Stimulated activated CD8-positive, alpha-beta memory T cell treated with anti-CD3 and anti-CD28 coated beads, Interleukin-2, amount 100 ng/mL, for 48 hours (primary cell): ENCODE data around the gene FARP2.
"Not testable (repeated sequence)": the region's sequence is repeated elsewhere in the genome, so short reads cannot be mapped to it uniquely, and the experiment has no call there.

Source experiments
- DNase-seq, 2 donors: peaks; one replicate each; pipeline ENCODE4 v3.0.0-alpha.2; 2020; ENCODE audit warnings: low read depth in 2 of 2

The FARP2 gene

DNA sequence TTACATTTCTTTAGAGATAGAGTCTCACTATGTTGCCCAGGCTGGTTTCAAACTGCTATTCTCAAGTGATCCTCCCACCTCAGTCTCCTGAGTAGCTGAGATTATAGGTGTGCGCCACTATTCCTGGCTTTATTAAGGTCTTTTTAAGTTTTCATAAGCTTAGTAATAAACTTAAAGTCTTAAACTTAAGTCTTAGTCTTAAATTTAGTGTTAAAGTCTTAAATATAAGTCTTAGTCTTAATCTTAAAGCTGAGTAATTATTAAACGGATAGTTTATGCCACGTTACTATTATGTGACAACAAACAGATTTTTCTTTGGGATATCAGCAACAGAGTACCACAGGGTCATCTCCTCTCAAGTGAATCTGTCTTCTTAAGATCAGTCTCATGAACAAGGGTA is 12.6 kb downstream of the FARP2 start:
- DNase-seq = no peak

DNA sequence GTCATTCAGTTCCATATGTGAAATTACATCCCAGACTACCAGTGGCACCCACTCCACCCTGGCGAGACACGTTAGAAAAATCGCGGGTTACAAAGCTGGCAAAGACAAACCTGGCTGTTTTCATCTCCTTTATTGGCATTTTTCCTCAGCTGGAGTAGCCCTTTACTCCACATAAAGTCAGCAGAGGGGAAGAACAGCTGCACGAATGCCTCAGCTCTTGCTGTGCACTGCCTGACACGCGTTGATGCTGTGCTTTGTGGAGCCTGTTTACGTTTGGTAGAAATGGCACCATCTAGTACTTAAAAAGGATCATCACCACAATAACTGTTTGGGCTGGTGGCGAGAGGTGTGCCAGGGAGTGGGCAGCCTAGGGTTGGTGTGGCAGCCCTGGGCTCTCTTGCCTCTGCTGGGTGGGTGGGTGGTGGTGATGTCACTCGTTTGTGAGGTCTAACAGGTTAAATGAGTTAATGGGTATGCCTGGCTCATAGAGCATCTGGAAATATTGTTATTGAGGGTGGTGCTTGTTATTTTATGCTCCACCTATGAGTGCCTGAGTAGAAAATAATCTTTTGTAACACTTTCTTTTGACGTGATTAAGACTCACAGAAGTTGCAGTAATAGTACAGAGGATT is 16.4 kb downstream of the FARP2 start:
- no peak for DNase-seq

DNA sequence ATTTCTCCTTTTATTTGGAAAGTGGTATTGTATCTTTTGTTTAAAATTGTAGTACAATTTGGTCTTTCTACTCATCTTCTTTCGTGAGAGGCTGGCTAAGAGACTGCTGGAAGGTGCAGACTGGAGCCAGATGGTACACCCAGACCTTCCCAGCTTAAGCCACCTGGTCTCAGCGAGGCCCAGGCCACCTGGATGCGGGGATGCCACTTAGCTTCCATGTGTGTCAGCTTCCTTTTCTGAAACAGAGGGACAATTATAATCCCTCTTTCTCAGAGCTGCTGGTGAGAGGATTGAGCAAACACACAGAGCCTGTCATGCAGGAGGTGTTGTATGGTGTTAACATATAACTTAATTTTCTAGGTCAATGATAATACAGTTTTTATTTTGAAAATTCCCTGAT is 17.4 kb downstream of the FARP2 start:
- DNase-seq = no peak

DNA sequence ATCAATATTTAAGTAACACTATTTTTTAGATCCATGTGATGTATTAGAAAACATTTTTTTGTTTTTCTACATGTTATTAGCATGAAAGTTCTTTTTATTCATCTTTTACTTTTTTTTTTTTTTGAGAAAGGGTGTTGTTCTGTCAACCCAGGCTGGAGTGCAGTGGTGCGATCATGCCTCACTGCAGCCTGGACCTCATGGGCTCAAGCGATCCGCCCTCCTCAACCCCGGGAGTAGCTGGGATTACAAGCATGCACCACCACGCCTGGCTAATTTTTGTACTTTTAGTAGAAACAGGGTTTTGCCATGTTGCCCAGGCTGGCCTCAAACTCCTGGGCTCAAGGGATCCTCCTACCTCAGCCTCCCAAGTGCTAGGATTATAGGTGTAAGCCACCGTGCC is 17.8 kb downstream of the FARP2 start:
- not testable (repeated sequence) for DNase-seq

DNA sequence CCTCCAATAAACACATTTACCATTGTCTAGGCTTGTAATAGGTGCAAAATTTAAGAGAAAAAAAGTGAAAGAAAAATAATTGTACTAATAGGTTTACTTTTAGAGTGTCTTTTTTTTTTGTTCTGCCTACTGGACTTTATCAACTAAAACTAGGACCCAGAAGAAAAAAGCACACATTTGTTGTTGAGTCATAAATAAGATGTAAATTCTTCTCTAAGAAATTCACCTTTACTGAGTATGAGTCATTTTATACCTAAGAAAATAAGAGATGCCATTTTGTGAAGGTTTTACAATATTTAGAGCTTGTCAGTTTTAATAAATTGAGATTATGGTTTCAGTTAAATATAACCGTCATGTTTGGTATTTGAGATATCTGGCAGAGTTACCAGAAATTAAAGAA is 19.2 kb downstream of the FARP2 start:
- DNase-seq = no peak

DNA sequence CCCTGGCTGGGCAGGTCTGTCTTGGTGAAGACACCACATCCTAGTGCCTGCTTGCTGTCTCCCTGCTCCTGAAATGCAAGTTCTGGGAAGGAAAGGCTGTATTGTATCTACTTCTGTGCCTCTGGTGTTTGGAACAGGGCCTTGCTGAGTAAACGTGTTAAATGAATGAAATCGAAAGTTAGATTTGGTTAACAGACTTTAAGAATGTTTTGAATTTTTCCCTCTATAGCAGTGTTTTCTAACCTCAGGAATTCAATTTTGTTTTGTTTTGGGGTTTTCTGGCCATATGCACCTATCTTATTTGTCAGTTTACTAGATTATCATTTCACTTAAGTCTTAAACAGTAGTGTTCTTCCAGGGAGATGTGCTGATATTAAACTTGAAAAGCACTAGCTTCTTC is 20.7 kb downstream of the FARP2 start:
- no peak for DNase-seq

DNA sequence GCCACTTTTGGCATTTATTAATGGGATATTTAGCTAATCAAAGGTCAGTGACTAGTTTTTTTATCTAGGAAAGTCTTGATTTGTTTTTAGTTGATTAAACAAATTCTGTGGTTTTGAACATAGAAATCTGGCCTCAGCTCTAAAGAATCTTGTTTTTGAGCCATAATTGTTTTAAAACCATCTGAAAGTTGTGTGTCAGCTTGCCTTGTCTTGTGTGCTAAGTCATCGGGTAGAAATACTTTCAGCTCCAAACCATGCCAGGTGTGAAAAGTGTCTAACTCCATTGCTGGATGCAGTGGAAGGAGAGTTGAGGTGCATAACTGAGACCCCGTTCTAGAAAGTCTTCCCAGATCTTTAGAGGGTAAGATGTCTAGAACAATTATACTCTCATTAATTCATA is 22.7 kb downstream of the FARP2 start:
- no peak for DNase-seq

DNA sequence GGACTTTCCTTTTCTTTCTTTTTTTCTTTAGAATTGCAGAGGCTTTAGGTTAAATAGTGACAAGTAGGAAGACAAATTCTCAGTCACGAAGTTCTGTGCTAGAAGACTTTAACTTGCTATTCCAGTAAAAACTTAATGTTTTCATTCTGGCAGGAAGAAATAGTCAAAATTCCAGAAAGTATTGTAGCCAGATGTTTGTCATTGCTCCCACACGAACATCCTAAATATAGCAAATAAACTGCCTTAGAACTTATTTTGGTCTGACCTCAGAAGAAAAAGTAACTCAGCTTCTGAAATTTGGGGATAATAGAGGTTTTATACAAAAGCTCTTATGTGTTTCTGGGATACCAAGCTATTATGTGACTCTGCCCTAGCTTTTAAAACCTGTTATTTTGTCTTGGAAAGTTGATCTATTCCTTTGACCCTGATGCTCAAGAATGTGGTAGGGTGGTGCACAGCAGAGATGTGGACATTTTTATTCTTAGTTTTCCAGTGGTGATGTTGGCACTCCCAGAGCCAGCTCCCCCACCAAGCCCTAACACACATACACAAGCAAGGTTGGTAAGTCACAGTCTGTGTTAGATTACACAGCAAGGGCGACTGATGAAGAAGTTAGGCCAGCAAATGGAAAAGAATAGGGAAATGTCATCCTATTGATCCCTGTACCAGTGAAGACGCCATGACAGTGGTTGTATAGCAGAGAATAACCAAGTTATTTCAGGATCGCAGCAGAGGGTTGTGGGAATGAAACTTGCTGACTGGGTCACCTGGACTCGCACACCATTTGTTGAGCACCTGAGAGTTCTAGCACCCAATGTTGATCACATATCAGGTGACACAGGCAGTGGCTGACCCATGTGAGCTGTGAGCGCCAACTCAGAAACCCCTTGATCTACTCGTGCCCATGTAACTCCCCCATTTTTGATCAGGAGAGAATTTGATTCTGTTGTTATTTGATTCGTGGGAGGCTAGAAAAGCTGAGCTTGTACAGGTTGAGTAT is 23.7 kb downstream of the FARP2 start:
- no peak for DNase-seq

DNA sequence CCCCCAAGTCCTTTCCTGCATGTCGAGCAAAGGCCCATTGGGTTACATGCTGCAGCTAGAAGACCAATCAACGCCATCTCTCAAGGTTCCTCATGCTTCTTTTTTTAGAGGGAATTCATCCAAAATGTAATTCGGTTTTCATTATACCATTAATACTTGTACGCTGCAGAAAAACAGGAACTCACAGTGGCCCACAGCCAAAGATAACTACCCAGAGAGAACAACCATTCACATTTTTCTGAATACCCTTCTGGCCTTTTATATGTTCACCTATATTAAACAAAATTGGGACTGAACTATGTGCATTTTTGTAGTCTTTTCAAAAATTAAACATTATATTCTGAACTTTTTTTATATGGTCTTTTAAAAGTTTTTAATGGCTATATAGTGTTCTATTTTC is 25.8 kb downstream of the FARP2 start:
- no peak for DNase-seq

DNA sequence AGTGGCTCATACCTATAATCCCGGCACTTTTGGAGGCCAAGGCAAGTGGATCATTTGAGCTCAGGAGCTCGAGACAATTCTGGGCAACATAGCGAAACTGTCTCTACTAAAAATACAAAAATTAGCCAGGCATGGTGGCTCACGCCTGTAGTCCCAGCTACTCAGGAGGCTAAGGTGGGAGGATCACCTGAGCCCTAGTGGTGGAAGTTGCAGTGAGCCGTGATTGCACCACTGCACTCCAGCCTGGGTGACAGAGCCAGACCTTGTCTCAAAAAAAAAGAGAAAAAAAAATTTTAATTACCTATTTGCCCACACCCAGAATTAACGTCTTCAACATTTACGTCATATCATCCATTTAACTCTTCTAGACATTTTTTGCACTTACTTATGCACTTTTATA is 29.4 kb downstream of the FARP2 start:
- DNase-seq = not testable (repeated sequence)

DNA sequence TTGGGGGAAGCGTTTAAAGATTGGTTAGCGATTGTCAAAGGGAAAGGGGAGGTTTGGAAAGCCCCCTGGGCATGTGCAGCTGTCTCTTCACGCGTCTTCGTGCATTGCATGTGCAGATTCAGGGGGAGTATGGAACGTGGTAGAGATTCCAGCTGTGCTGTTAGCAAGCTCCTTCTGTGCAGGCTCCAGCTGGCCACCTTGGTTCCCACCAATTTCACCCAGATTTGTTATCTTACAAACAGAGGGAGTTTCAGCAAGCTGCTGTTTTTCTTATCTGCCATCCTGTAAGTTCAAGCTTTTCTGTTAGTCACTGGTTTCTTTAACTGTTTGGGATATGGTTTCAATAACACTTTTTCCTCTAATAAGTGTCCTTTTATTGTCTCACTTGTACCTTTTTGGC is 30.4 kb downstream of the FARP2 start:
- DNase-seq = no peak

DNA sequence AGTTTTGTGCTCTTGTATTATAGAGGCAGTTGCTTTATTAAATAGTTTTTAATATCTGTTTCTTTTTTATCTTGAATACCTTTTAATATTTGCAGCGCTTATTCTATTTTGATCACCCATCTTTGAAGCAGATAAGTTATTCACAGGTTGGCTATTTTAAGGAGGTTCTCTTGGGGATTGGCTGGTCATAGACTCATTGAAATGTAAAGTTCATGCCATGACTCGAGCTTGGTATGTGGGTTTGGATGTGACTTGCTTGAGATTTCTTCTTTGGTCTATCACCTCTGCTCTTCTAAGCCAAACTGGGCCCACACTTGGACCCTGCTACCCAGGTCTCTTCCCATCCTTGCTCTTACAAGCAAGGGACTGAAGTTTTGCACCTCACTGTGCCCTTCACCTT is 33.6 kb downstream of the FARP2 start:
- no peak for DNase-seq

DNA sequence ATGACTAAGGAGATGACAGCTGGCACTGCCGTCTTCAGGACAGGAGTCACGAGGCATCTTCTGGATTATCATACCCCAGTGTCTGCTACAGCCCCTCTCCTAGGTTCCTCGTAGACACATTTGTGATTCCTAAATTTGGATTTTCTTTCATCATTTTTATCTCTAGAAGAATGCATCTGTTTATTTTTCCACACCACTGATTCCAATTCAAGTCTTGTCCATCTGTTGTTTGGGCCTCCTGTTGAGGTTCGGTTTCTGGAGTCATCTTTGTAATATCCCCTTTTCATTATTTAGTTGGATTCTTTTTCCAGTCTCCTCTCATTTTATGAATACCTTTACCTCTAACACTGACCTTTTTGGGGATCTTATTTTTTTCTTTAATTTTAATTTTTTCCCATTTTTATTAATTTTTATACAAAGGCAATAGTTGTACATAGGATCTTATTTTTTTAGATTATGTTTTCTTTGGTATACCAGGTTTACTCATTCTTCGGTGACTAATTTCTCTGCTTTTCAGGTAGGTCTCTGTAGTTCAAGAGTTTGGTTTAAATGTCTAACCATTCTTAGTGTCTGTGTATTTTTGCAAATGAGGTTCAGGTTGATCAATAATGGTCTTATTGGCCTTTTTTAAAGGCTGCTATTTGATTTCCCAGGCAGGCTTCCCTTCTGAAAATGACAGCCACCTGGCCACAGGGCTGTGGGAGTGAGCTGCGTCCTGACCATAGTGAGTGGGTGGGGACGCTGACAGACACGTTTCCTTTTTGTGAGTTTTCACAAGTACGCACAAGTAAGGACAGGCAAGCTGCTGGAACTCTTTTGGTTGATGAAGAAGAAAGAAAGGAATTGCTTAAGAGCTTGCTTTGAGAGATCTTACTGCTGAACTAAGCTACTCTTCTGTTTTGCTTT is 34.5 kb downstream of the FARP2 start:
- no peak for DNase-seq

DNA sequence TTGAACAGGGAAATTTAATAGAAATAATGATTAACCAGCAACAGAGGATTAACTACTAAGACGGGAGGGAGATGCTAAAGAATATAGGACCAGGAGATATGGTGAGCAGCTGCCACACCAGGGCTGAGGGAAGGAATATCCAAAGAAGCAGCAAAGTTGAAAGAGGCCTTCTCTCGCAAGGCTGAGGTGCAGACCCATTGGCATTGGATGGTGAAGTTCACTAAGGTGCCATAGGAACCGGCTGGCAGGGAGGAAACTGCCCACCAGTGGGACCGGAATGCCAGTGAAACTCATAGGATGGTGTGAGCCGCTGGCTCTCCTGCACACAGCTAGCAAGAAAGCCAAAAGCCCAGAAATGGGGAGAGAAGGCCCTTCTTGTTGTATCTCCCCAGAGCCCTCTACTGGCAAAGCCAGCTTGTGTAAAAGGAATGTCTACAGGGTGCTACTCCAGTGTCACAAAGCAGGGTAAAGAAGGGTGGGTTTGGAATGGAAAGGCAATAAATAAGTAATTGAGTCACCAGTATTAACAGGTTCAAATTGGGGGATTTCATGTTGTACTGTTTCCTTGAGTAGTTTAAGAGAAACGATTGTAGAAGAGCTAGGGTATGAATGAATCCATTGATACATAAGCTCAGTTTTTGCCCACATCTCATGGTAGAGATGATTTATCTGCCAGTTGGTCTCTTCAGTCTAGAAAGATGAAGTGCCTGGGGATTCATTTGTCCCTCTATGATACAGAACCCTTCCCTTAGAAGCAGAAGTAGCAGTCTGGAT is 36.0 kb downstream of the FARP2 start:
- DNase-seq = no peak

DNA sequence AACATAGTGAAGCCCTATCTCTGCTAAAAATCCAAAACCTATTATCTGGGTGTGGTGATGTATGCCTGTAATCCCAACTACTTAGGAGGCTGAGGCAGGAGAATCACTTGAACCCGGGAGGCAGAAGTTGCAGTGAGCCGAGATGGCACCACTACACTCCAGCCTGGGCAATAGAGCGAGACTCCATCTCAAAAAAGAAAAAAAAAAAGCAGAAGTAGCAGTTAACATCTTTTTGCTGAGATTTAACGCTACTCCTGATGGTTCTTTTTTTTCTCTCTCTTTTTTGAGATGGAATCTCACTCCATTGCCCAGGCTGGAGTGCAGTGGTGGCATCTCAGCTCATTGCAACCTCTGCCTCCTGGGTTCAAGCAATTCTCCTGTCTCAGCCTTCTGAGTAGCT is 36.7 kb downstream of the FARP2 start:
- not testable (repeated sequence) for DNase-seq

DNA sequence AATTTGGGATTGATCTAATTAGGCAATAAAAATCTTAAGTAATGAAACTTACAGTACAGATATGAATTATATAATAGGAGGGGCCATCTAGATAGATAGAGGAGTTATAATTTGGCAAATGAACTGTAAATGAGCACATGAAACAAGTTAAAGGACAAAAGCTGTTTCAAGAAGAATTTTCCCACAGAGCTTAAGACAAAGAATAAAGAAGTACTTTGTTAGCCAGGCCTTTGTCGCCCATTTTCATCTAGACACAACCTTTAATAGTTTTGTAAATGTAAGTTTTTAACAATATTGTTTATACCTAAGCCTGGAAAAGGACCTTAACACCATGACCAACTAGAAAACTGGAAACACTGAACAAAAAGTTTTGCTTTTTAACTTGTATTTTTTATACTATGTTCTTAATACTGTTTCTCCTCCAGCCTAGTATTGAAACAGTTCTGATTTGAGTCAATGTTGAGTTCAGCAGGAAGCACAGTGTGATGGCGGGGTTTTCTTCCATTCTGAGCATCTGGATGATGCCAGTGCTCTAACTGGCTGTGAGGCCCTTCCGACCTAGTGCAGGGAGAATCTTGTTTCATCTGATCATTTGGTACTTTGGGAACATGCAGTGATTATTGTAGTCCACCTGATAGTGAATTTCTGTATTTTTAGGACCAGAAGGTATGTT is 37.6 kb downstream of the FARP2 start:
- DNase-seq = no peak

DNA sequence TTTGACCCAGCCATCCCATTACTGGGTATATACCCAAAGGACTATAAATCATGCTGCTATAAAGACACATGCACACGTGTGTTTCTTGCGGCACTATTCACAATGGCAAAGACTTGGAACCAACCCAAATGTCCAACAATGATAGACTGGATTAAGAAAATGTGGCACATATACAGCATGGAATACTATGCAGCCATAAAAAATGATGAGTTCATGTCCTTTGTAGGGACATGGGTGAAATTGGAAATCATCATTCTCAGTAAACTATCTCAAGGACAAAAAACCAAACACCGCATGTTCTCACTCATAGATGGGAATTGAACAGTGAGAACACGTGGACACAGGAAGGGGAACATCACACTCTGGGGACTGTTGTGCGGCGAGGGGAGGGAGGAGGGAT is 40.7 kb downstream of the FARP2 start:
- DNase-seq = not testable (repeated sequence)

DNA sequence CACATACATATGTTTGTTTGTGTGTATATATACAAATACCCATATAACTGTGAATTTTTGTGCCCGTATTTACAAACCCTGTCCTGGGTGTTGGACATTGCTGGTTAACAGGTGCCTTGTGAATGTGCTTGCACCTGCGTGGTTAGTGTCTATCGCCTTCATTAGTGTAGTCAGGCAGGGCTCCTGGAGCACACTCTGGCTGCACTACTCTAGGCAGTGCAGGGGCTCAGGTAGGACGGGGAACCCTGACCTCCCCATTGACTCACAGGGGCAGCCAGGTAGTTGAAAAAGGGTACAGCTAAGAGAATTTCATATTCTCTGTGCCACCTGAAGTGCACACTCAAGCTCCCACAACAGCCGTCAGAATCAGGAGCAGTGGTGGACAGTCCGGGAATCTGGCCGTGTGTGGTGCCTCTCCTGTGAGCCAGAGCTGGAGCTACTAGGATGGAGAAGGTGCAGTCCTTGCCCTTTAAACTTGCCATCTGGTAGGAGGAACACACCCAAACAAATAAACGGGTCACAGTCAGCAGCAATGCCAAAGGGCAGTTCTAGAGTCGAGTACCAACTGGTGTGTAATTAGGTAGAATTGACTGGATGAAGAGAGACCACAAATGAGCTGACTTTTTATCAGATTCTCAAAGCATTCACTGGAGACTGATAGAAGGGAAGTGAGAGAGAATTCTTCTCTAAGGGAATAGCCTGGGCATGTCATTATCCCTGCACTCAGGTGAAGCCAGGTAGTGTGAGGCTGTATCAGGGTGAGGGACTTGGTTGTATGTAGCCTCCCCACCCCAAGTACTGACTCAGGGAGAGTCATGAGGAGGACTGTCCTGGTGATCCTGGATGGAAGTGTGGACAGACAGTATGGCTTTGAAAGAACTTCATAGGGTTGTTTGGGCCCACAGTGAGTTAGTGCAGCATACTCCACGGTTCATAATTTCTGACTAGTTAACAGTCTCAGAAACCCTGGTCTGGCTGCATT is 44.1 kb downstream of the FARP2 start:
- no peak for DNase-seq

DNA sequence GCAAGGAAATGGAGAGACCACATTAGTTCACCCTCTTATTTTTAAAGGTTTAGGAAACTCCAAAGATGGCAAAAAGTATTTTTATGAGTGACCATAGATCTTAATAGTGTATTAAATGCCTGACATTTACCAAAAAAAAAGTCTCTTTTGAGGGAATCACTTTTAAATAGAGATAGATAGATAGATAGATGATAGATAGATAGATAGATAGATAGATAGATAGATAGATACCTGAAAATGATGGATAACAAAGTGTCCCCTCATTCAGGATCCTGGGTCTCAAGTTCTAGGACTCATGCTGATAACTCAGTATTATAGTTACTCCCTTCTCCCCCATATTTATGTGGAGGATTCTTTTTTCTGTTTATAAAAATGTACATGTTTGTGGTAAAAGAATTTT is 52.8 kb downstream of the FARP2 start:
- no peak for DNase-seq

DNA sequence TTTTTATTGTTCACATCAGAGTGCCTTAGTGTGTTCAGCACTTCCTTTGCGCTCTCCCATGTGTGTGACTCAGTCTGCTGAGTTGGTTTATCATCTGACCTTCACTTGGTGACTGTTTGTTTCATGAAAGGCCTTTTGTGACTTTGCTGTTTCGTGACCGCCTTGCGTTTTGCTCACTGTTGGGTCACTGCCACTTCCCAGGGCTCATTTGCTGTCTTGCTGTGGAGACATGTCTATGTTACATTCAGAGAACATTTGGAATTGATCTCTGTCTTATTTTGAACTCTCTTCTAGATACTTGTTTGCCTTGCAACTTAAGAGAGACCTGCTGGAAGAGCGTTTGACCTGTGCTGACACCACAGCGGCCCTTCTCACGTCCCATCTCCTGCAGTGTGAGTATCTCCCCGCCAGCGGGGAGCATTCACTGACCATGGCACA is 54.7 kb downstream of the FARP2 start:
- no peak for DNase-seq
